GM06990 (cell line): ENCODE data around the gene PPP6R3.

Experiments
- DNase-seq: peaks from one replicate; pipeline ENCODE4 v3.0.0-alpha.2; 2011; ENCODE audit not compliant: insufficient read length; ENCODE audit errors: extremely low read depth
- H3K27me3 ChIP-seq: replicated peaks from 2 replicates; pipeline ENCODE4 v1.6.0; 2011; ENCODE audit warnings: low read length; ENCODE audit not compliant: control insufficient read depth, insufficient read depth
- H3K36me3 ChIP-seq: 2 replicates; pipeline ENCODE4 v1.5.1; 2011; ENCODE audit warnings: low read length; ENCODE audit not compliant: control insufficient read depth, insufficient read depth
- H3K4me3 ChIP-seq: replicated peaks from 2 replicates; pipeline ENCODE4 v1.5.1; 2011; ENCODE audit warnings: low read depth, mild to moderate bottlenecking, control low read depth, low read length
- TF ChIP-seq, protein P1 (sequence below): IDR thresholded peaks from 2 replicates; pipeline ENCODE4 v1.5.1; 2011; ENCODE audit warnings: low read length, control low read depth, mild to moderate bottlenecking, inconsistent platforms; ENCODE audit not compliant: insufficient read depth, poor library complexity, severe bottlenecking

Gene PPP6R3

DNA sequence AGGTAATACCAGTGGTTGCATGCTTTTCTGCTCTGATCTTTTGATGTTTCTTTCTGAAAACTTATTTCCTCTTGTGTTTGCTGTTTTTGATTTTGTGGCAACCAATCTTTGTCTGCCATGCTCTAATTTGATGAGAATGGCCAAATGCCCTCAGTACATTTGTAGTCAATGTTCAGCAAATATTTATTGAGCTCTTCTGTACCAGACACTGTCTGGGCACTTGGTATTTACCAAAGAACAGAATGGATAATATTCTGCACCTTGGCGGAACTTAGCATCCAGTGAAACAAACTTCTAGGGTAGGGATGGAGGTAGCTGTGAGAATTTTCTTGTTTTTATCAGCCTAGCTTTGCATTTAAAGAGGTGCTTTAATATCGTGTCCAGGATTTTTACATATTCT is 19.6 kb downstream of the PPP6R3 start:
- Histone ChIP-seq H3K4me3 (no peak overlapping the region), H3K27me3 (no peaks in the 10 kb centered on the region), H3K36me3 (no peaks in the 10 kb centered on the region)
- DNase-seq: no peak
- TF ChIP-seq, protein P1, sequence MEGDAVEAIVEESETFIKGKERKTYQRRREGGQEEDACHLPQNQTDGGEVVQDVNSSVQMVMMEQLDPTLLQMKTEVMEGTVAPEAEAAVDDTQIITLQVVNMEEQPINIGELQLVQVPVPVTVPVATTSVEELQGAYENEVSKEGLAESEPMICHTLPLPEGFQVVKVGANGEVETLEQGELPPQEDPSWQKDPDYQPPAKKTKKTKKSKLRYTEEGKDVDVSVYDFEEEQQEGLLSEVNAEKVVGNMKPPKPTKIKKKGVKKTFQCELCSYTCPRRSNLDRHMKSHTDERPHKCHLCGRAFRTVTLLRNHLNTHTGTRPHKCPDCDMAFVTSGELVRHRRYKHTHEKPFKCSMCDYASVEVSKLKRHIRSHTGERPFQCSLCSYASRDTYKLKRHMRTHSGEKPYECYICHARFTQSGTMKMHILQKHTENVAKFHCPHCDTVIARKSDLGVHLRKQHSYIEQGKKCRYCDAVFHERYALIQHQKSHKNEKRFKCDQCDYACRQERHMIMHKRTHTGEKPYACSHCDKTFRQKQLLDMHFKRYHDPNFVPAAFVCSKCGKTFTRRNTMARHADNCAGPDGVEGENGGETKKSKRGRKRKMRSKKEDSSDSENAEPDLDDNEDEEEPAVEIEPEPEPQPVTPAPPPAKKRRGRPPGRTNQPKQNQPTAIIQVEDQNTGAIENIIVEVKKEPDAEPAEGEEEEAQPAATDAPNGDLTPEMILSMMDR: no peak

DNA sequence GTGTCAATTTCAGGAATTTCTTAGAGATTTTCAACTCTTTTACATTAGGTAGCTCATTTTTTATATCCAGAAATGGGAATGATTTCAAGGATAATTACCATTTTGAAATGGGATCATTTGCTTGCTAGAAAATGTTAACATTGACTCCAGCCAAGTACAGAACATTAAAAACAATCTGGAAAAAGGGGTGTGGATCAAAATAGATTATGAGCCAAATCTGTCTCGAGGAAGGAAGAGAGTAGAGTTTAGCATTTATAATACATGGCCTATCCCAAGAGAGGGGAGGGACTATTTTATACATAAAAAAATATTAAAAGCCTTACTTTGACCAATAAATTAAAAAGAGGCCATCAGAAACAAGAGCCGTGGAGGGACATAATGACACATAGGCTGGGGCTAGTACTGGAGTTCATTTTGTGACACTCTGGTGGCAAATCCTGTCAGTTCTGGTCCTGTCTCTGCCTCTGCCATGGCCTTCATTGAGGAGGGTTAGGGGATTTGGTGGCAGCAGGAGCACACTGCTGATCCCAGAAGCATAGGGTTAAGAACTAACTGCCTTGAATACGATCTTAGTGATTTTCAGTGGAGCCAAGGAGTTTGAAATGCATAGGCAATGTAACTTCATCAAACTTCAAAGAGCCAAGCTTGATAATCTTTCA is 20.4 kb downstream of the PPP6R3 start:
- no peak overlapping the region for H3K4me3 ChIP-seq
- DNase-seq: no peak
- TF ChIP-seq, protein P1: no peak
- no peaks in the 10 kb centered on the region for H3K36me3 ChIP-seq
- H3K27me3 ChIP-seq: no peaks in the 10 kb centered on the region

DNA sequence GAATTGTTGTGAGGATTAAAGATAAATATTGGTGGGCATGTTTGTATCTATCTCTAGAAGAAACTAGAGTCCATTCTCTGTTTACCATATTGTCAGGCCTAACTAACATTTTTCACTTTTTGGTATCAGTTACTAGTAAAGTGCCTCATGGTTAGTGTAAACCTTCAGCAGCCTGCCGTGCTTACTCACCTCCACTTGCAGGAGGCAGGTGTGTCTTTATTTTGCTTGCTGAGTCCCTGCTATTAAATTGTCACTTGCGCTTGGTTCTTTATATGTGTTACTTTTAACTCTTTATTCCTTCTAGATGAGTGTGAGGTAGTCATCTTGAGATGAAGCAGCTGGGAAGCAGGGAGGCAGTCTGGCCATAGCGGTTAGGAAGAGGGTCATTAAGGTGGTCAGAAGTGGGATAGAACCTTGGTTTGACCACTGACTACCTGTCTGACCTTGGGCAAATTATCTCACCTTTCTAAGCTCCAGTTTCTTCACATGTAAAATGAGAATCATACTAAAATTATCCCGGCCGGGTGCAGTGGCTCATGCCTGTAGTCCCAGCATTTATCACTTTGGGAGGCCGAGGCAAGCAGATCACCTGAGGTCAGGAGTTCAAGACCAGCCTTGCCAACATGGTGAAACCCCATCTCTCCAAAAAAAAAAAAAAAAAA is 21.2 kb downstream of the PPP6R3 start:
- TF ChIP-seq, protein P1: no peak
- H3K27me3 ChIP-seq: no peaks in the 10 kb centered on the region
- no peaks in the 10 kb centered on the region for H3K36me3 ChIP-seq
- H3K4me3 ChIP-seq: no peak overlapping the region
- DNase-seq: no peak

DNA sequence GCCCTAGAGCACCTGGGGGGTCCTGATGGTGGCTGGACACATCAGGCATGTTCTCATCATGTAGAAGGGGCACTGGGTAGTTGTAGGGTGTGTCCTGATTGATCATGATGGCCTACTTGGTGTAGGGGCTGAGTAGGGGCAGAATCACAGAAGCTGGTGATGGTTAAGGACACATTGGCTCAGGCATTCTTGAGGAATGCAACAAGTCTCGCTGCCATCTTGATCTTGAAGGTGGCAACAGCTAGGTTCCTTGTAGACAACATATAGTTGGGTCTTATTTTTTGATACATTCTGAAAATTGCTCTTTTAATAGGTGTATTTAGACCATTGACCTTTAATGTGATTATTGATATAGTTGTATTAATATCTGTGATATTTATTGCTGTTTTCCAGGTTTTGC is 28.1 kb downstream of the PPP6R3 start:
- H3K4me3 ChIP-seq: no peak overlapping the region
- H3K27me3 ChIP-seq: no peaks in the 10 kb centered on the region
- H3K36me3 ChIP-seq: no peaks in the 10 kb centered on the region
- DNase-seq: no peak
- TF ChIP-seq, protein P1: no peak

DNA sequence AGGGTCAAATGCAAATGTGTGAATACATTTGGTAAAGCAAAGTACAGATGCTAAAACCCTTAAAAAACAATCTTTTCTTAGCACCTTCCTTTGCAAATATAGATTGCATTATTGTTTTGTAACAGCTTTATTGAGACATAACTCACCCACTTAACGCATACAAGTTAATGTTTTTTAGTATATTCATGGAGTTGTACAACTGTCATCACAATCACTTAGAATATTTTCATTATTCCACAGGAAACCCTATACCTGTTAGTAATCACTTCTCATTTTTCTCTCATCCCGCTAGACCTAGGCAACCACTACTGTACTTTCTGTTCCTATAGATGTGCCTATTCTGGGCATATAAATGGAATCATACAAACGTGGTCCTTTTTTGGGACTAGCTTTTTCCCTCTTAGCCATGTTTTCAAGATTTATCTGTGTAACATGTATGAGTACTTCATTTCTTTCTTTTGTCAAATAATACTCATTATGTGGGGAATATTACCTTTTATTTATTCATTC is 34.7 kb downstream of the PPP6R3 start:
- TF ChIP-seq, protein P1: no peak
- no peak overlapping the region for H3K4me3 ChIP-seq
- H3K27me3 ChIP-seq: no peaks in the 10 kb centered on the region
- H3K36me3 ChIP-seq: no peaks in the 10 kb centered on the region
- DNase-seq: no peak
